GM19099 (cell line): ENCODE data around the gene EML6.

Experiments
- POLR2A ChIP-seq: IDR thresholded peaks from 3 replicates; pipeline ENCODE4 v1.6.1; 2011; ENCODE audit warnings: low read depth; ENCODE audit not compliant: insufficient read length; ENCODE audit errors: extremely low read depth

EML6 gene

DNA sequence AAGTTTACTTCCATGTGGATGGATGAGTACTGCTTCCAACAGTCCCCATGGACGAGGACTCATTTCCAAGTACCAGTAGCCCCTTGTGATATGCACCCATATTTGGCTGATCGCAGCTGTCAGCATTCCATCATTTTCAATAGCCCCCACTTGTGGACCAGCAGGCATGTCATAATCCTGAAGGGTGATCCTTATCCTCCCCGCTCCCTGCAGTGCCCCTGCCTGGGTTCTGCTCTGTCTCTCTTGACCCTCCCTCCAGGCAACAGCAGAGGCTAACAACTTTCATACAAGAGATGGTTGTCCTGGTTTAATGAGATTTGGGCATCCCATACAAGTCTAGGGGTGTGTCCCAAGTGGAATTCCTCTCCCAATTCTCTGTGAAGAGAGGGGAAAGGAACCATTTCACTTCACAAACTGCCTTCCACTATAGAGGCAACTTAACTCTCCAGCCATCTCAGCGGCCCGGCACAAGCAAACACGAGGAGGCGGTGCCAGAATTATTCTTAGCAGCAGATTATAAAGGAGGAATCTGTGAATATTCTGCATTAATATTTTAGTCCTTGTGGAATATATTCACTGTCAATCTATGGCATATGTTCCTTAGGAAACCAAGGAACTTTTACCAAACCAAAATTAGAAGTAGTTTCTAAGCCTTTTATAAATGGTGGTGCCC lies 216.1 kb downstream of the EML6 start:
- TF ChIP-seq POLR2A = no peak

DNA sequence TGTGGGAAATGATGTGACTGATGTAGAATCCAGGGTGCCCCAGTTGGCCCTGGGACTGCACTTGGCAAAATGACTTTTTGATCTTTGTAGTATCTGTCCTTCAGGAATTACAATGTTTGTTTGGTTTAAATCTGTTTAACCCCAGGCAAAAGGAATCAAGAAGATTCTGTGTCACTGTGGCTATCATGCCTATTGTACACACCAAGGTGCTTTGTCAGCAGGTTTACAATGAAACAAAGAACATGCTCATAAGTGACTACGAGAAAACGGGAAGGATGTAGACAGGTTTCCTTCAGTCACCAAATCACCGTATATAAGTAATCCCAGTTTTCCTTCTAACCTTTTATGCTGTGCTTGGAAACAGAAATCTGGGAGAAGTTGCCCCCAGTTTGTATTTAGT lies 217.3 kb downstream of the EML6 start:
- no peak for TF ChIP-seq POLR2A

DNA sequence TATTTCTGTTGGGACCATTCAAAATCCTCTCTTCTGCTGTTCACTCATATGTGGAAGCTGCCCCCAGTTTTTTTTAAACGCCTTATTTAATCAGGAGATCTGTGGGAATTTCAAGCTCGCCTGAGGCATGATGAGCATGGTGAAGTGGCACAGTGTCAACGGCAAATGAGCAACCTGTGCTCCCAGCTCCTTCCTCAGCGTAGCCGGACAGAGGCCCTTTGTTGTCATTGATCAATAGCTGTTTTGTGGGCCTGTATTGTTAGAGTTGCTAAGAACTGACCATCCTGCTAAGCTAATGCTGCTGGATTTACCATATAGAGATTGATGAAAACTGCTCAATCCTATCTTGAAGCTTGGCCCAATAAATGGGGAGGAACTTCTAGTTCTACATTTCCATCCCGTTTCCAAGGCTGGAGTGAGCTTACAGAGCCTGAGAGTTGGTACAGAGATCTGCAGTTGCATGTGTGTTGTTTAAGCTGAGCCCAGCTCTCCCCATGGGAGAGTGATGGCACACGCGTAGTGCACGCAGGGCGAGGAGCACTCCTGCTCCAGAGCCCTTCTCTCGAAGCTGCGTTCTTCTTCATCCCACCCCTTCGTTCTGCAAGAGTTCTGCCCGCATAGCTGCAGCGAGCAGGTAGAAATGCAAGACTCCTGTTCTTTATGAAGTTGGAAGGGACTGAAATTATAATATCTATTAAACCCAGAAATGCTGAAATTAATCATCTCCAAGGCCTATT lies 218.0 kb downstream of the EML6 start:
- no peak for TF ChIP-seq POLR2A

DNA sequence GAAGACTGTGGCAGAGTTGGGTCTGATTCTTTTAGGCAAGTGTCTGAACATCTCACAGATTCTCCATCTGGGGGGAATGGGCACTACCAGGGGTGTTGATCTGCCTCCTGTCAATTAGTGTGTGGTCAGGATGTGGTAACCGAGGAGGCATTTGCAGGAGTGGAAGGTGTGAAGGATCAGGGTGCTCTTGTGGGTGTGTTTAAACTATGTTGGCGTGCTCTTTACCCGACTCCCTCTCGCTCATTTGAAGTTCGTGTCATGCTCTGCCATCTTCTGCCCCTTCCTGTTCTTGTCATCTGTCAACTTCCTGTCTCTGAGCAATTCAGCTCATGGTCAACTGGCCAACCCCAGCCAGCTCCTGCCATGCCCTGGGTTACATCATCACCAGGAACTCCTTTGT lies 218.9 kb downstream of the EML6 start:
- TF ChIP-seq POLR2A = no peak

DNA sequence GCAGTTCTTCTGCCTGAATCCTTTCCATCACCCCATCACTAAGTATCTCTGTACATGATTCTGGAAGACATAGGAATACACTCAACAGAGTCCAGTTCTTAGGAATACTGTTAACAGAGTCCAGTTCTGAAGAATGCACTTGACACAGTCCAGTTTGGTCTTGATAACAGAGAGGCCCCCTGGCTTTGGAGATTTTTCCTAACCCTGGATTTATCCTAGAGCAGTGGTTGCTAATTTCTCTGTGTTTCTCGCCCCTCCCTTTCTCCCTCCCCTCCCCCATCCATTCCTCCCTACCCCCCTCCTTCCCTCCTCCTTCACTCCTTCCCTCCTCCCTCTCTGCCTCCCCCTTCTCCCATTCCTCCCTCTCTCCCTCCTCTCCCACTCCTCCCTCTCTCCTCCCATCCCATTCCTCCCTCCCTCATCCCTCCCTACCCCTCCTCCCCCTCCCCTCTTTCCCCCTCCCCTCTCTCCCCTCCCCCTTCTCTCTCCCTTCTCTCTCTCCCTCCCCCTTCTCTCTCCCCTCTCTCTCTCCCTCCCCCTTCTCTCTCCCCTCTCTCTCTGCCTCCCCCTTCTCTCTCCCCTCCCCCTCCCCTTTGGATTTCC lies 221.4 kb downstream of the EML6 start:
- TF ChIP-seq POLR2A = no peak

DNA sequence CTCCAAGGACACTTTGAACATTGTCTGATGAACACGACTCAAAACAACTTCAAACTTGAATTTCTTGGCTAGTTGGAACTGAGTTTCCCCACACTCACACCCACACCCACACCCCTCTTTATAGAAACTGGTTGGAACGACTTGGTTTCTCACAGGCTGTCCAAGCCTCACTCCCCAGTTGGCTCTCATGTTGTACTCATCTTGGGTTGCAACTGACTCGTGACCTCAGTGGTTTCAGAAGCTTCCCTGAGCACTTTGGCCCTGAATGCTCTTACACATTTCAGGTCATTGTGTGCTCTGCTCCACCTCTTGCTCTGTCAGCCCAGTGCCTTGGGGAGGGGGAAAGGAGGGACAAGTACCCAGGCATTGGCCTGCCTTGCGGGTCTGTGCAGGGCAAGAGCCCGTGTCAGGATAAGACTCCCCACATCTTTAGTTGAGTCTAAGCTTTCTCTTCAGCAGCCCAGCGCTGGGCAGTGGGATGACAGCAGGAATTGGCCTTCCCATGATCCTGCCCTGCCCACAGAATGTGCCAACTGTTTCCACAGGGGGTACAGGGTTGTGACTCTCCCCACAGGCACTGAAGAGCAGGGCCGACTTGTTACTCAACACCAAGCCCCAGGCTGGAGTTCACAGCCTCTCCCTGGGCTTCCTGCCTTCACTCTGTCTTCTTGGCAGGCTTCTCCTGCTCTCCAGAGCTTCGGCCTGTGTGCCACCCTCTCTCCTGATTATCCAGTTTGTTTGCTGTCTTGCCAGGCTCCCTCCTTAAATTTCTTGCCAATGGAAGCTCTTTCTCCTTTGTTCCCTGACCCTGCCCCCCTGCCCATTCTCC lies 222.1 kb downstream of the EML6 start:
- TF ChIP-seq POLR2A = no peak

DNA sequence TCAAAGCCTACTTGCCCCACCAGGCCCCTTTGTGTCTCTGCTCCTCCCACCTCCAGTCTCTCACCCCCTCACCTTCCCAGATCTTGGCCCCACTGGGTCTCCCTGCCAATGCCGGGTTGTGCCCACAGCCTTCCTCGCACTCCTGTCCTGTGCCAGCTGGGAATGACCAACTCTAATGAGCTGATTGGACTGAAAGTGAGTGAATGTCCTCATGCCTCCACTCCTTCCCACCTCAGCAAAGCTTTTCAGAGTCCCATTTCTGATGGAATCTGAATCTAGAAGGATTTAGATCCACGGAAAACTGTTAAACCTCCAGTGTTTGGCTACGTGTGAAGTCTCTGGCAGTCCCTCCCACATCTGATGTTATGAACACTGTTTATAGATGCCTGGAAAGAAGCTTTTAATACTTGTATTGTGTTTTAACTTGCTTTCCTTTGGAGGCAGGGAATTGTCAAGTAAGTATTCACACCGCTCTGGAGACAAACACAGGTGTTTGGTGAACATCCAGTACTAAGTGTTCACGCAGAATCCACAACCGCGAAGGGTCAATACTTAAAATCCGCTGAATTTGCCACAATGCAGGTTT lies 222.9 kb downstream of the EML6 start:
- TF ChIP-seq POLR2A = no peak

DNA sequence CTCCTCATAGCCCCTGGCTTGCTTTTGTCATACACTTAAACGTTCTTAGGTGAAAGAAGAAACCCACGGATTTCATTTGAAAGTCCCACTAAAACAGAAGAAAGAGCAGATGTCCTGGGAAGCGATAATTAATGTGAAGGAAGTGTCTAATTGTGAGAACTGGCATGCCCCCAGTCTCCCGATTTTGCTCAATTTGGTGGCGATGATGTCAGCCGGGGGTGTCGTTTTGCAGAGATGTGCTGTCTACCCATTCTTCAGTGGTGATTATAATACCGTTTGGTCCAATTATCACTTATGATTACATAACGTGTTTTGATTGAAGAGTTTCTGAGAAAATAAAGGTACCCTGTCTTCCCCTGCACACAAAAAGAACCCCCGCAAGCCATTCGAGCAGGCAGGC lies 223.7 kb downstream of the EML6 start:
- no peak for TF ChIP-seq POLR2A

DNA sequence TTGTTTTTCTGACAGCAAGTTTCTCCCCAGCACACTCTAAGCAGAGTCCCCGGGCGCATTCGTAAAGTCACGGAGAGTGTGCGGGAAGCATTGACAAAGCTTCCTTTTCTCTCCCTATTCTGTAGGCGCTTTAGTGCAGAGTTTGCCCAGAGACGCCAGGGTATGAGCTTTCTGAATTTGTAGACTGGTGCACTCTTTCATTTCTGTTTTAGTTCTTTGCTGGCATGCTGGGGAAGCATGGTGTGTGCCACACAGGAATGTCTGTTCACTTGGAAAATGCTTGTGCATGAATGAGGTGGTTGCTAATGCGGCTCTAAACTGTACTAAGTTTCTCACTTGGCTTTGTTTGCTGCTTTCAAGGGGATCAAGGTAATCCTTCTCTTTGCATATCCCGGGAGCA lies 224.2 kb downstream of the EML6 start:
- TF ChIP-seq POLR2A = no peak

DNA sequence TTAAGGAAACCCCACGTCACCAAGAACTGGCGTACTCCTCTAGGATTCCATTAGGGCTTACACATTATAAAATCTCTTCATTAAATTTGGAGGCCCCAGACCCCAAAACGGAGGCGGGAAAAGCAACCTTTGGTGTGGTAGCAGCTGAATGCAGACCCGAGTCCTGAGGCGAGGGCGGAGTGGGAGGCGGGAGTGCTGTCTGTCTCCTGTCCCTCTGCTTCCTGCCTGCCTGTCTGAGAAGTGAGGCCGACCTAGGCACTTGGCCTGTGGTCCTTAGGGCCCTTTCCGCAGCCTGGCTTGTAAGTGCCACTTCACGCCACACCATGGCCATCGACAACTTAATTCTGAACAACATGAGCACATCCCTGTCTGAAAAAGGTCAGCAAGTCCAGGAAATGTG lies 224.7 kb downstream of the EML6 start:
- no peak for TF ChIP-seq POLR2A

DNA sequence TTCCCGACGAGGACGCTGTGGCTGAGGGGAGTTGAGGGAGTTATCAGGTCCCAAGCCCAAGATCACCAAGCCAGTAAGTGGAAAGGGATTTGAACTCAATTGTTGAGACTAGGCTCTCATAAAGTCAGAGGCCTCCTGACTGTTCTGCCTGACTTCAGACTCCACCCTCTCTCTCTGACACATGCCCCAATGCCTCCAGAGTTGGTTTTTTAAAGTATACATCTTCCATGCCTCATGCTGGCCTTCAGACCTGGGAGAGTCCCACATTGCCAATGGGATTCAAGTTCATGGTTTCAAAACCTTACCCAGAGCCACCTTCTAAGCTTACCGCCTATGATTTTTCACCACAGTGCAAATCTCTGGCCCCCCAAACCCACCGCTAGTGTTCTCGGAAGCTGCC lies 226.0 kb downstream of the EML6 start:
- TF ChIP-seq POLR2A = no peak

DNA sequence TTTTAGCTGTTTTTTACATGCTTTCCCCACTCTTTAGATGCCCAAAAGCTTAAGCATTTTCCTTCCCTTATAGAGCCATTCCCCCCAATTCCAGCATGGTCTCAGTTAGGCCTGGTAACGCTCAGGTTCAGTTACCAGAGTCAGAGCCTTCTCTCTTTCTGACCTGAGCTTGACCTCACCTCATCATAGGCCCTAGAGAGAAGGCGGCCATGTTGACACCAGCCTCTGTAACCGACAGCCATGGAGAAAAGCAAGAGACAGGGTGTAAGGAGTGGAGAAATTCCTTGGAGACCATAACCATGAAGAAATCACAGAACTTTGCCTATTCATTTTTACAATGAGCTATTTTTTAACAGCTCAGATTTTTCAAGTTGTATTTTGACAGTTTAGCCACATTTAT lies 227.3 kb downstream of the EML6 start:
- TF ChIP-seq POLR2A = no peak

DNA sequence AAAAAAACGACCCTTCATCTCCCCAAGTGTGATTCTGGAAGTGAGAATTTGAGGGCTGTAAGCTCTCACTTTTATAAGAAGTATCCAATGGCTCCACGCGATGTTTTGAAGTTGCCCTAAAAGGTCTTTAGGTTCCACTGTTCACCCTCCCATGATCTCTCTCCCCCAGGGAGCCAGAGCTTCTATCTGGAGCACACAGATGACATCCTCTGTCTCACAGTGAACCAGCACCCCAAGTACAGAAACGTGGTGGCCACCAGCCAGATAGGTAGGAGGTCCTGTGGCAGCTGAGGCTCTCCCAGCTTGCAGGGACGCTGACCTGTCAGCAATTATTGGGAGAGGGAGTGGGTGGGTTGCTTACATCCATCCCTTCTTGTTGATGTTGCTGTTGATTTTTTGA lies 229.0 kb downstream of the EML6 start:
- no peak for TF ChIP-seq POLR2A

DNA sequence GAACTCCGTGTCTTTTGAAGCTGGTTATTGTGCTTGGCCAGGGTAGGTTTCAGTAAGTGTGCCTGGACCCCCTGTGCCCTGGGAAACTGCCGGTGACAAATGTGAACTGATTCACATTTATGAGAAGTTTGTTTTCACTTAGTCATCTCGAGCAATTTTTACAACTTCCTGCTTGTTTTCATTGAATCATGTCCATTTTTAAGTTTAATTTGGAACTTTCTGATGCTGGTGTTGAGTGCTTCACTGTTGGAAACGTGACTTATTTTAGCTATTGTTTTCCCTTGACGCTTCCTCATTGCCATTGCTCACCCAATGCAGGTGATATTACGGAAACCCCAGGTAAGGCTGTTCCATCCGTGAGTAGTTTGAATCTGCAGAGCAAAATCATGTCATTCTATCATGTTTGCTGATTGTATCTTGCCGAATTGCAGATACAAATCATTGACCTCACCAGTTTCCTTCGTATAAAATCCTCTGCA lies 229.6 kb downstream of the EML6 start:
- no peak for TF ChIP-seq POLR2A

DNA sequence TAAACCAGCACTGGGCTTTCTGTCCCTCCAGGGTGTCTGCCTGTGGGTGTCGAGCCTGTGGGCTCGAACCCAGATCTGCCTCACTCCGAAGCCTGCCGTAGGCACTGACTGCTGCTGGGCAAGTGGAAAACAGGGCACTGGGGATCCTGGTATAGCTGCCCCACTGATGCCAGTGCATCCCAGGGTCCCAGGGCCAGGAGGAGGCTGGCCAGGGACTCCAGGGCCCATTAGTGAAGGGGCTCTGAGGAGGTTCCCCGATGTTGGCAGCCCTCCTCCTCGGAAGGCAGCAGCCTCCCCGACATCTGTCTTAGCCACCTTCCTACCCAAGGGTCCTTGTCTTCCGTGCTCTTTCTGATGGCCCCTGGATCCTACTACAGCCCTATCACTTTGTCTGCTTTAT lies 230.7 kb downstream of the EML6 start:
- TF ChIP-seq POLR2A = no peak

DNA sequence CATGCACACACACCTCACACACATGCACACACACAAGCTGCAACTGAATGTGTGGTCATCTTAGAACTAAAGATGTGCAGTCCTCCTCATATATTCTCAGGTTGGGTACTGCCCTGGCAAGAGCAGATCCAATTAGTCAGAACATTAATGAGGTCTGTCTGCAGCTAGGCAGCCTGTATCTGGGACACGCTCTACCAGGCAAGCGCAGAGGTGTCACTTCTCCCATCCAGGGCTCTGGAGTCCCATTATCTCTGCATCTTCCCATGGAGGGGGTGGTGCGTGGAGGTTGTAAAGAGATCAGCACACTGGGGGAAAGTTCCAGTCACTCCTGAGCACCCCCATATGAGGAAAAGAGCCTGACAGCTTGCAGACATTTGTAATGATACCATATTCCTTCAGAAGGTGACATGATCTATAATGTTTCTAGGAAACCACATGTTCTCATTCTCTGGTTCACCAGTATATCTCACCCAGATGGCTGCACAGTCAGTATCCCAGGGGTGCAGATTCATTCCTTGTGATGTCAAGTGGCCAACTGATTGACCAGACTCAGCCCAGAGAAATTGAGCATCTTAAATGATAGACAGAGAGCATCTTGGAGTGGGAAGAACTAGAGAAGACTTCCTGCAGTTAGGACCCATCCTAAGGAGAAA lies 231.4 kb downstream of the EML6 start:
- no peak for TF ChIP-seq POLR2A
